ENCODE data around the gene ZSWIM3.

DNA sequence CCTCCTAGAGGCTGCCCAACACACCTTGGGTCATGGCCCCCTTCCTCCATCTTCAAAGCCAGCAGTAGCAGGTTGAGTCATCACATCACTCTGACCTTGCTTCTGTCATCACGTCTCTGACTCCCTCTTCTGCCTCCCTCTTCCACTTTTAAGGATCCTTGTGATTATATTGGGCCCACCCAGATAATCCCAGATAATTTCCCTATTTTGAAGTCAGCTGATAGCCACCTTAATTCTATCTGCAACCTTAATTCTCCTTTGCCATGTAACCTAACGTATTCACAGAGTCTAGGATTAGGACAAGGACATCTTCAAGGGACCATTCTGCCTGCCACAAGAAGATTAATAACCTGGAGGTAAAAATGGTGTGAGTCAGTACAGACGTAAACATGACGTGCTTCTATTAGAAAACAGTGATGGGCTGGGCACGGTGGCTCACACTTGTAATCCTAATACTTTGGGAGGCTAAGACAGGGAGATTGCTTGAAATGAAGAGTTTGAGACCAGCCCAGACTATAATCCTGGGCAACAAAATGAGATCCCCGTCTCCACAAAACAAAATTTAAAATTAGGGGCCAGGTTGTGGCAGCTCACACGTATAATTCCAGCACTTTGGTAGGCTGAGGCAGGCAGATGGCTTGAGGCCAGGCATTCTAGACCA, 3.3 kb downstream of the ZSWIM3 start:
- TF ChIP-seq, protein P1, sequence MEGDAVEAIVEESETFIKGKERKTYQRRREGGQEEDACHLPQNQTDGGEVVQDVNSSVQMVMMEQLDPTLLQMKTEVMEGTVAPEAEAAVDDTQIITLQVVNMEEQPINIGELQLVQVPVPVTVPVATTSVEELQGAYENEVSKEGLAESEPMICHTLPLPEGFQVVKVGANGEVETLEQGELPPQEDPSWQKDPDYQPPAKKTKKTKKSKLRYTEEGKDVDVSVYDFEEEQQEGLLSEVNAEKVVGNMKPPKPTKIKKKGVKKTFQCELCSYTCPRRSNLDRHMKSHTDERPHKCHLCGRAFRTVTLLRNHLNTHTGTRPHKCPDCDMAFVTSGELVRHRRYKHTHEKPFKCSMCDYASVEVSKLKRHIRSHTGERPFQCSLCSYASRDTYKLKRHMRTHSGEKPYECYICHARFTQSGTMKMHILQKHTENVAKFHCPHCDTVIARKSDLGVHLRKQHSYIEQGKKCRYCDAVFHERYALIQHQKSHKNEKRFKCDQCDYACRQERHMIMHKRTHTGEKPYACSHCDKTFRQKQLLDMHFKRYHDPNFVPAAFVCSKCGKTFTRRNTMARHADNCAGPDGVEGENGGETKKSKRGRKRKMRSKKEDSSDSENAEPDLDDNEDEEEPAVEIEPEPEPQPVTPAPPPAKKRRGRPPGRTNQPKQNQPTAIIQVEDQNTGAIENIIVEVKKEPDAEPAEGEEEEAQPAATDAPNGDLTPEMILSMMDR (conservative IDR thresholded peaks at IDR 0.05): no peak
- no peak for TF ChIP-seq ZFX (IDR thresholded peaks at IDR 0.05)

Measured in C4-2B (cell line).